Heart left ventricle (tissue), 16 donors: ENCODE data around the gene ITGA7. TPM values are rescaled to one million over a fixed set of nuclear protein-coding genes. Genes with fewer than 3 reads are reported as not detected.

Experiments used
- ATAC-seq, 4 donors: fragments of 200-7000 bp; cut with Tn5 transposase; one replicate each; pipeline ENCODE4 v1.9.1; 2020 to 2022; ENCODE audit warnings: moderate library complexity in 4 of 4, mild to moderate bottlenecking in 3 of 4, moderate number of reproducible peaks in 1 of 4
- DNase-seq, 5 donors: peaks; one replicate each; pipeline ENCODE4 v3.0.0-alpha.2; 2020
- H3K27ac ChIP-seq, 12 donors: fragments of 200-600 bp; sonication (generic) in 4 of 12; one replicate each; pipeline versions ENCODE4 v1.5.0 to v1.8.0; 2016 to 2022; ENCODE audit warnings: mild to moderate bottlenecking in 2 of 12
- H3K27me3 ChIP-seq, 9 donors: fragments of 200-600 bp; sonication (generic) in 2 of 9; one replicate each; pipeline versions ENCODE4 v1.5.1 to v1.8.0; 2016 to 2022; ENCODE audit warnings: mild to moderate bottlenecking in 3 of 9
- H3K36me3 ChIP-seq, 9 donors: fragments of 200-600 bp; sonication (generic) in 2 of 9; one replicate each; pipeline versions ENCODE4 v1.5.0 to v1.8.0; 2018 to 2022; ENCODE audit warnings: mild to moderate bottlenecking in 2 of 9
- H3K4me1 ChIP-seq, 12 donors: fragments of 200-600 bp; sonication (generic) in 4 of 12; one replicate each; pipeline versions ENCODE4 v1.5.0 to v1.8.0; 2016 to 2022; ENCODE audit warnings: mild to moderate bottlenecking in 3 of 12
- H3K4me3 ChIP-seq, 12 donors: fragments of 200-600 bp; sonication (generic) in 4 of 12; one replicate each; pipeline versions ENCODE4 v1.5.0 to v1.8.0; 2017 to 2022; ENCODE audit warnings: mild to moderate bottlenecking in 9 of 12, moderate library complexity in 4 of 12
- H3K9me3 ChIP-seq, 12 donors: fragments of 200-600 bp; sonication (generic) in 4 of 12; one replicate each; pipeline versions ENCODE4 v1.5.0 to v1.8.0; 2016 to 2022; ENCODE audit warnings: mild to moderate bottlenecking in 1 of 12
- POLR2A ChIP-seq, 2 donors: fragments of 450-650 bp; IDR thresholded peaks; one replicate each; pipeline ENCODE4 v1.6.1; 2017; ENCODE audit warnings: antibody characterized with exemption in 2 of 2, mild to moderate bottlenecking in 2 of 2, moderate library complexity in 2 of 2
- WGBS, 4 donors: extraction: QIAGEN DNeasy Blood & Tissue Kit in 2 of 4; methylation state at CpG; one replicate each; pipeline versions ENCODE4 v1.1.5 to v1.1.7; 2013 to 2018; 5-methylcytosine and 5-hydroxymethylcytosine counted together
- intact Hi-C, 10 donors: fragments of 100-400 bp; cut with DNase I; formaldehyde crosslinking; loops; one replicate each; pipeline versions ENCODE4 v1.11.1 to v1.14.2; 2022
- polyA plus RNA-seq, 2 donors: library from polyadenylated mRNA; stranded (reverse); fragments of 200-250 nt; gene quantifications; one replicate each; pipeline ENCODE4 v1.2.3, GENCODE V29; 2013
- total RNA-seq, 9 donors: library from RNA; depleted of rRNA in 2 of 9; stranded (reverse); fragments of >200 nt in 2 of 9; fragmentation: NEBNext Ultra II Directional in 3 of 9; extraction: Animal tissue kit (Norgen Biotek cat#: 25700) in 3 of 9; gene quantifications; one replicate each; pipeline versions ENCODE4 v1.1.0 to v1.2.4, GENCODE V29; 2016 to 2023
- TF ChIP-seq, protein P1 (sequence below), 12 donors: fragments of 200-600 bp; sonication (generic) in 4 of 12; IDR thresholded peaks; one replicate each; pipeline versions ENCODE4 v1.5.0 to v1.8.0; 2018 to 2022; ENCODE audit warnings: antibody characterized with exemption in 12 of 12, mild to moderate bottlenecking in 5 of 12
- donor health status: ischemic (EF 13 %, LVEDD 7.1; RV severe dilation, severe dysfunction).
- donor health status: healthy with polysubstance abuse.
- donor health status: DM: no; HTN: yes; CAD: no.
- donor health status: DM: no; HTN: no; CAD: no.
- donor health status: ischemic (EF 25% LVEDD 6.9; RV normal size, moderate dysfunction).
- donor health status: ischemic (EF 25% LVEDD 5.7; RV mildly dilated, moderate dysfunction).
- donor health status: healthy.
- donor health status: DM: yes; HTN: yes; CAD: no.
- donor health status: ischemic (EF 35%, LVEDD 5.7; RV mildly dilated, moderate dysfunction).
- donor health status: nonischemic (EF 11% LVEDD 7.7; RV severe dilation, severe dysfunction).
- donor health status: DM: yes; HTN: yes; CAD: no.
- donor health status: PGD.
- donor health status: ischemic (EF 29% LVEDD 5.4; RV normal size, mild dysfunction).
- donor health status: nonischemic (EF 23%, LVEDD 6.1; RV moderate dilation, normal function).

Gene ITGA7
- total and polyA plus RNA-seq, 11 donors: 173 to 1,007 (median 573) TPM

DNA sequence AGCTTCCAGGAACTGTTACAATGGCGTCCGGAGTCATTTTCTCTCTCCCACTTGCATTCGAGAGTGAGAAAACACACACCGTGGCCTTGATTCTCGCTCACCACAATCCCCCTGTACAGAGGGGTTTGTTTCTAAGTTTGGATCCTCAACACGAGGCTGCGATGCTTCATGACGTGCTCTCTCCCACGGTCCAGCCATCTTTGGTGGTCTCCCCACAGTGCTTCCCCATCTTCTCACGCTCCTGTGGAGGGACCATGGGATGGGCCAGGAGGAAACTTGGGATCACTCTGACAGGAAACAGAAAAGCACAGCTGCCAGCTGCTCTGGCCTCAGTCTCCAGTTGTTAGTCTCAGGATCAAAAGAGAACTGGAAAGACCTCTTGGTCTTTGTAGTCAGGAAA is 42.9 kb downstream of the ITGA7 start:
- Histone ChIP-seq H3K27ac (no peak overlapping the region), H3K27me3 (no peaks in the 10 kb centered on the region), H3K9me3 (no peaks in the 10 kb centered on the region), H3K36me3 (no peaks in the 10 kb centered on the region), H3K4me3 (no peak overlapping the region), H3K4me1 (peaks cover 0 to 13% (median 4%) of the 10 kb centered on the region in 12 donors)
- DNase-seq (no peak), ATAC-seq (no peak)
- WGBS, 4 donors: 79 to 86% (median 82%) methylated on average over 10 of the region's 10 CpGs
- TF ChIP-seq, protein P1, sequence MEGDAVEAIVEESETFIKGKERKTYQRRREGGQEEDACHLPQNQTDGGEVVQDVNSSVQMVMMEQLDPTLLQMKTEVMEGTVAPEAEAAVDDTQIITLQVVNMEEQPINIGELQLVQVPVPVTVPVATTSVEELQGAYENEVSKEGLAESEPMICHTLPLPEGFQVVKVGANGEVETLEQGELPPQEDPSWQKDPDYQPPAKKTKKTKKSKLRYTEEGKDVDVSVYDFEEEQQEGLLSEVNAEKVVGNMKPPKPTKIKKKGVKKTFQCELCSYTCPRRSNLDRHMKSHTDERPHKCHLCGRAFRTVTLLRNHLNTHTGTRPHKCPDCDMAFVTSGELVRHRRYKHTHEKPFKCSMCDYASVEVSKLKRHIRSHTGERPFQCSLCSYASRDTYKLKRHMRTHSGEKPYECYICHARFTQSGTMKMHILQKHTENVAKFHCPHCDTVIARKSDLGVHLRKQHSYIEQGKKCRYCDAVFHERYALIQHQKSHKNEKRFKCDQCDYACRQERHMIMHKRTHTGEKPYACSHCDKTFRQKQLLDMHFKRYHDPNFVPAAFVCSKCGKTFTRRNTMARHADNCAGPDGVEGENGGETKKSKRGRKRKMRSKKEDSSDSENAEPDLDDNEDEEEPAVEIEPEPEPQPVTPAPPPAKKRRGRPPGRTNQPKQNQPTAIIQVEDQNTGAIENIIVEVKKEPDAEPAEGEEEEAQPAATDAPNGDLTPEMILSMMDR (IDR thresholded peaks at IDR 0.05): no peak
- no peak for TF ChIP-seq POLR2A (IDR thresholded peaks at IDR 0.05)
- intact Hi-C loops: loop anchor here in 3 of 10 donors (5.0 kb wide), 1 partner anchor 72 kb away; no protein-coding TSS in a partner anchor

DNA sequence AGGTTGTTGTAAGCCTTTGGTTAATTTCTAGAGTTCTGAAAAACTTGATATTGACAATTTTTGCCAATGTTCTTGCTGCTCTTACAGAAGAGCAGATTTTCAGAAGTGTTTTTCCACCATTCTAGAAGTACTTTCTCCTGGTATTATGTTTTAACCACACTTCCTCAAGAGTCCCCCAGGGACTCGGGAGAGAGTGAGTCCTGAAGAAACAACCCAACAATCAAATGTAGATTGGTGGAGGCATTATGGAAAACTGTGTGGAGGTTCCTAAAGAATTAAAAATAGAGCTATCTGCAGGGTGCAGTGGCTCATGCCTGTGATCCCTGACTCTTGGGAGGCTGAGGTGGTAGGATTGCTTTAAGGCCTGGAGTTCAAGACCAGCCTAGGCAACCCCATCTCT is 44.3 kb downstream of the ITGA7 start:
- no peak for ATAC-seq
- H3K27me3 ChIP-seq: no peaks in the 10 kb centered on the region
- H3K27ac ChIP-seq: no peak overlapping the region
- H3K4me3 ChIP-seq: no peak overlapping the region
- no peaks in the 10 kb centered on the region for H3K9me3 ChIP-seq
- no peak for DNase-seq
- WGBS, 4 donors: 35 to 56% (median 44%) methylated on average over 1 of the region's 1 CpG
- intact Hi-C loops: loop anchor here in 3 of 10 donors (5.0 kb wide), 1 partner anchor 74 kb away; no protein-coding TSS in a partner anchor
- no peak for TF ChIP-seq POLR2A (IDR thresholded peaks at IDR 0.05)
- TF ChIP-seq, protein P1 (IDR thresholded peaks at IDR 0.05): no peak
- H3K36me3 ChIP-seq: no peaks in the 10 kb centered on the region
- H3K4me1 ChIP-seq: peaks cover 0 to 25% (median 8%) of the 10 kb centered on the region in 12 donors

- DNase-seq (peak in 4 of 5 donors; percentile 46 to 85 (median 63)), ATAC-seq (peak; percentile 91 to 93 (median 92))
- H3K4me3 ChIP-seq: peak overlapping the region in 5 of 12 donors; percentile 0 to 21 (median 10)
- H3K27me3 ChIP-seq: no peaks in the 10 kb centered on the region
- peak overlapping the region; percentile 79 to 94 (median 91) for H3K27ac ChIP-seq
- no peaks in the 10 kb centered on the region for H3K36me3 ChIP-seq
- no peaks in the 10 kb centered on the region for H3K9me3 ChIP-seq
- WGBS, 4 donors: 10 to 28% (median 26%) methylated on average over 9 of the region's 9 CpGs
- peak; percentile 59 to 61 for TF ChIP-seq POLR2A (IDR thresholded peaks at IDR 0.05)
- TF ChIP-seq, protein P1 (IDR thresholded peaks at IDR 0.05): peak; percentile 21 to 59 (median 49)
- peaks cover 0 to 35% (median 12%) of the 10 kb centered on the region in 12 donors for H3K4me1 ChIP-seq
- intact Hi-C loops: loop anchor here in 5 of 10 donors (1.0 to 5.0 kb wide), 4 partner anchors 43 to 78 kb away; partner anchors contain the start of gene RDH5 (in 1 of the 5)
These were observed 48.0 kb downstream of the ITGA7 start for GRCh38 chr12:55659486-55660385.
